Measurements from ENCODE around the gene CNPY1. TPM values are rescaled to one million over a fixed set of nuclear protein-coding genes. Genes with fewer than 3 reads are reported as not detected.

The CNPY1 gene
- total RNA-seq, 1 experiment from 2014 or later = not detected

GRCh38 chr7:155491812-155492211 lies 54.5 kb downstream of the CNPY1 start:
- Histone ChIP-seq H3K4me1 (ENCODE audit: control insufficient read depth, insufficient read depth, low read length) (no peaks in the 10 kb centered on the region), H3K9me3 (ENCODE audit: control insufficient read depth, insufficient read depth, low read depth, low read length) (no peaks in the 10 kb centered on the region), H3K4me3 (ENCODE audit: low read depth in 2 of 2, low read length in 2 of 2) (no peak overlapping the region), H3K36me3 (ENCODE audit: control insufficient read depth, insufficient read depth, low read length) (no peaks in the 10 kb centered on the region), H3K27me3 (ENCODE audit: control insufficient read depth, insufficient read depth, low read length) (peaks cover 4% of the 10 kb centered on the region; the same call in 1 of the 2 replicates), H3K27ac (ENCODE audit: low read length) (no peak overlapping the region)
- intact Hi-C loops (cut with micrococcal nuclease; ENCODE audit: unreplicated experiment) = no loop called here
- BruUV-seq (replicated peaks) = no TSS peak
- ATAC-seq = no peak
- in situ Hi-C loops (cut with HindIII; ENCODE audit: low pct_unique_long_range_greater_than_20kb, low sequenced_read_pairs) = no loop called here
- DNase-seq (ENCODE audit: low read depth, low spot score) = no peak
- ChIA-PET POLR2A (interaction anchor here (0.7 kb wide), 1 partner anchor 21 kb away, joined by 3 read pairs; no protein-coding TSS in a partner anchor), CTCF (interaction anchor here (0.6 kb wide), 1 partner anchor 45 kb away, joined by 7 read pairs; no protein-coding TSS in a partner anchor)
- TF ChIP-seq CTCF (IDR thresholded peaks at IDR 0.05) = no peak
- TF ChIP-seq SIN3A (IDR thresholded peaks at IDR 0.05; ENCODE audit: borderline replicate concordance, insufficient read depth, low read depth, low read length) = no peak
- TF ChIP-seq REST (IDR thresholded peaks at IDR 0.05; ENCODE audit: insufficient read depth in 1 of 2, low read depth in 2 of 2, low read length in 1 of 2) = no peak
- TF ChIP-seq TCF7L2 (IDR thresholded peaks at IDR 0.05; ENCODE audit: low read depth, low read length) = no peak
- TF ChIP-seq POLR2AphosphoS5 (IDR thresholded peaks at IDR 0.05; ENCODE audit: low read depth, low read length) = no peak

- POLR2A ChIA-PET = interaction anchor here (0.7 kb wide), 1 partner anchor 21 kb away, joined by 3 read pairs; no protein-coding TSS in a partner anchor
- TF ChIP-seq REST (IDR thresholded peaks at IDR 0.05; ENCODE audit: insufficient read depth in 1 of 2, low read depth in 2 of 2, low read length in 1 of 2) (no peak), CTCF (IDR thresholded peaks at IDR 0.05) (no peak), SIN3A (IDR thresholded peaks at IDR 0.05; ENCODE audit: borderline replicate concordance, insufficient read depth, low read depth, low read length) (no peak), POLR2AphosphoS5 (IDR thresholded peaks at IDR 0.05; ENCODE audit: low read depth, low read length) (no peak), TCF7L2 (IDR thresholded peaks at IDR 0.05; ENCODE audit: low read depth, low read length) (no peak)
- Histone ChIP-seq H3K36me3 (ENCODE audit: control insufficient read depth, insufficient read depth, low read length) (no peaks in the 10 kb centered on the region), H3K4me1 (ENCODE audit: control insufficient read depth, insufficient read depth, low read length) (no peaks in the 10 kb centered on the region), H3K27me3 (ENCODE audit: control insufficient read depth, insufficient read depth, low read length) (peaks cover 4% of the 10 kb centered on the region; the same call in 1 of the 2 replicates), H3K27ac (ENCODE audit: low read length) (no peak overlapping the region), H3K9me3 (ENCODE audit: control insufficient read depth, insufficient read depth, low read depth, low read length) (no peaks in the 10 kb centered on the region), H3K4me3 (ENCODE audit: low read depth in 2 of 2, low read length in 2 of 2) (no peak overlapping the region)
- BruUV-seq (replicated peaks) = no TSS peak
- CTCF ChIA-PET = no interaction called here
- in situ Hi-C loops (cut with HindIII; ENCODE audit: low pct_unique_long_range_greater_than_20kb, low sequenced_read_pairs) (no loop called here), intact Hi-C loops (cut with micrococcal nuclease; ENCODE audit: unreplicated experiment) (no loop called here)
- DNase-seq (ENCODE audit: low read depth, low spot score) (no peak), ATAC-seq (no peak)
Observed at GRCh38 chr7:155490697-155491628, 55.4 kb downstream of the CNPY1 start.

Data from Panc1 (cell line).